Natural killer cell (primary cell): ENCODE results near the gene PRCD. TPM values are rescaled to one million over a fixed set of nuclear protein-coding genes. Genes with fewer than 3 reads are reported as not detected.
A peak's percentile ranks its signal among the peaks of the same experiment; 100 is the strongest.
"Not testable (repeated sequence)": the region's sequence is repeated elsewhere in the genome, so short reads cannot be mapped to it uniquely, and the experiment has no call there.

Experiments
- ATAC-seq, 3 donors: fragments of 150-1000 bp in 2 of 3; fragments of 200-7000 bp in 1 of 3; cut with Tn5 transposase; 1 replicate in 1 of 3; 2 replicates in 2 of 3; pipeline ENCODE4 v1.10.0; 2021; ENCODE audit warnings: mild to moderate bottlenecking in 2 of 3, moderate library complexity in 2 of 3
- DNase-seq, 2 donors: peaks; one replicate each; pipeline versions ENCODE4 v3.0.0 to v3.0.0-alpha.2; 2013 to 2021; ENCODE audit warnings: mixed read lengths in 1 of 2
- H3K27ac ChIP-seq: one replicate; pipeline ENCODE4 v1.5.1; 2013; ENCODE audit warnings: mild to moderate bottlenecking, low read length
- H3K27me3 ChIP-seq: one replicate; pipeline ENCODE4 v1.6.1; 2013; ENCODE audit warnings: low read length; ENCODE audit not compliant: control insufficient read depth, insufficient read depth
- H3K36me3 ChIP-seq: one replicate; pipeline ENCODE4 v1.6.1; 2013; ENCODE audit warnings: low read length; ENCODE audit not compliant: control insufficient read depth, insufficient read depth
- H3K4me1 ChIP-seq: one replicate; pipeline ENCODE4 v1.6.1; 2013; ENCODE audit warnings: low read length; ENCODE audit not compliant: control insufficient read depth, insufficient read depth
- H3K4me3 ChIP-seq: one replicate; pipeline ENCODE4 v1.5.1; 2013; ENCODE audit warnings: low read length
- H3K9me3 ChIP-seq: one replicate; pipeline ENCODE4 v1.6.1; 2013; ENCODE audit warnings: low read length; ENCODE audit not compliant: control insufficient read depth, insufficient read depth
- H3K27ac Mint-ChIP-seq, 2 donors: one replicate each; pipeline ENCODE4 v1.8.0; 2022; ENCODE audit warnings: mild to moderate bottlenecking in 2 of 2, mixed read lengths in 2 of 2, moderate library complexity in 1 of 2
- H3K27me3 Mint-ChIP-seq, 2 donors: one replicate each; pipeline ENCODE4 v1.8.0; 2022; ENCODE audit warnings: low read depth in 2 of 2, mixed read lengths in 2 of 2
- H3K36me3 Mint-ChIP-seq: one replicate; pipeline ENCODE4 v1.8.0; 2022; ENCODE audit warnings: mixed read lengths
- H3K4me1 Mint-ChIP-seq, 2 donors: one replicate each; pipeline ENCODE4 v1.8.0; 2022; ENCODE audit warnings: mixed read lengths in 2 of 2
- H3K4me3 Mint-ChIP-seq: one replicate; pipeline ENCODE4 v1.8.0; 2022; ENCODE audit warnings: mild to moderate bottlenecking, moderate library complexity, mixed read lengths
- H3K9me3 Mint-ChIP-seq, 2 donors: one replicate each; pipeline ENCODE4 v1.8.0; 2022; ENCODE audit warnings: mixed read lengths in 2 of 2
- CTCF ChIP-seq: fragments of 200-600 bp; IDR thresholded peaks from one replicate; pipeline ENCODE4 v1.8.0; 2022; ENCODE audit warnings: antibody characterized with exemption
- WGBS: methylation state at CpG from one replicate; pipeline ENCODE4 v1.1.7; 2013; ENCODE audit warnings: missing lambda C conversion rate; ENCODE audit not compliant: insufficient coverage; 5-methylcytosine and 5-hydroxymethylcytosine counted together
- intact Hi-C: fragments of 100-400 bp; cut with micrococcal nuclease; formaldehyde crosslinking; loops from one replicate; pipeline ENCODE4 v1.14.2; 2022
- total RNA-seq, 4 donors: library from RNA; stranded (reverse); fragments of 120-200 nt in 1 of 4; gene quantifications; one replicate each; pipeline versions ENCODE4 v1.2.3 to v1.2.4, GENCODE V29; 2013 to 2022

The PRCD gene
- total RNA-seq, 3 donors from 2014 or later (not counting 1 experiment from before 2014, with no cell fraction given) = 0.77 to 1.1 (median 0.82) TPM

- H3K36me3 Mint-ChIP-seq = no peaks in the 10 kb centered on the region
- H3K27ac Mint-ChIP-seq = peak overlapping the region in 1 of 2 donors; percentile 44
- intact Hi-C loops = no loop called here
- H3K27me3 ChIP-seq = peaks cover 9% of the 10 kb centered on the region
- no peak for ATAC-seq
- H3K4me3 ChIP-seq = no peak overlapping the region
- no peaks in the 10 kb centered on the region for H3K9me3 Mint-ChIP-seq
- no peaks in the 10 kb centered on the region for H3K36me3 ChIP-seq
- WGBS = 97% methylated on average over 8 of the region's 8 CpGs
- DNase-seq = no peak
- peaks cover 0 to 16% of the 10 kb centered on the region in 2 donors for H3K27me3 Mint-ChIP-seq
- H3K4me1 ChIP-seq = peaks cover 43% of the 10 kb centered on the region
- TF ChIP-seq CTCF = no peak
- no peak overlapping the region for H3K27ac ChIP-seq
- no peaks in the 10 kb centered on the region for H3K9me3 ChIP-seq
- H3K4me3 Mint-ChIP-seq = peak overlapping the region; percentile 36
- H3K4me1 Mint-ChIP-seq = peaks cover 9 to 23% of the 10 kb centered on the region in 2 donors
Observed at GRCh38 chr17:76532072-76532651, 7.7 kb upstream of the PRCD start.

- H3K27ac Mint-ChIP-seq, H3K4me3 ChIP-seq, H3K9me3 ChIP-seq, H3K4me3 Mint-ChIP-seq, H3K27ac ChIP-seq, intact Hi-C loops, ATAC-seq, H3K9me3 Mint-ChIP-seq, H3K36me3 ChIP-seq, H3K4me1 Mint-ChIP-seq, DNase-seq, H3K36me3 Mint-ChIP-seq: not testable (repeated sequence)
- peaks cover 30% of the 10 kb centered on the region for H3K4me1 ChIP-seq
- H3K27me3 ChIP-seq = peaks cover 15% of the 10 kb centered on the region
- peaks cover under 1 to 21% of the 10 kb centered on the region in 2 donors for H3K27me3 Mint-ChIP-seq
- WGBS = 94% methylated on average over 7 of the region's 9 CpGs
Observed at GRCh38 chr17:76533640-76534359, 6.0 kb upstream of the PRCD start.

DNA sequence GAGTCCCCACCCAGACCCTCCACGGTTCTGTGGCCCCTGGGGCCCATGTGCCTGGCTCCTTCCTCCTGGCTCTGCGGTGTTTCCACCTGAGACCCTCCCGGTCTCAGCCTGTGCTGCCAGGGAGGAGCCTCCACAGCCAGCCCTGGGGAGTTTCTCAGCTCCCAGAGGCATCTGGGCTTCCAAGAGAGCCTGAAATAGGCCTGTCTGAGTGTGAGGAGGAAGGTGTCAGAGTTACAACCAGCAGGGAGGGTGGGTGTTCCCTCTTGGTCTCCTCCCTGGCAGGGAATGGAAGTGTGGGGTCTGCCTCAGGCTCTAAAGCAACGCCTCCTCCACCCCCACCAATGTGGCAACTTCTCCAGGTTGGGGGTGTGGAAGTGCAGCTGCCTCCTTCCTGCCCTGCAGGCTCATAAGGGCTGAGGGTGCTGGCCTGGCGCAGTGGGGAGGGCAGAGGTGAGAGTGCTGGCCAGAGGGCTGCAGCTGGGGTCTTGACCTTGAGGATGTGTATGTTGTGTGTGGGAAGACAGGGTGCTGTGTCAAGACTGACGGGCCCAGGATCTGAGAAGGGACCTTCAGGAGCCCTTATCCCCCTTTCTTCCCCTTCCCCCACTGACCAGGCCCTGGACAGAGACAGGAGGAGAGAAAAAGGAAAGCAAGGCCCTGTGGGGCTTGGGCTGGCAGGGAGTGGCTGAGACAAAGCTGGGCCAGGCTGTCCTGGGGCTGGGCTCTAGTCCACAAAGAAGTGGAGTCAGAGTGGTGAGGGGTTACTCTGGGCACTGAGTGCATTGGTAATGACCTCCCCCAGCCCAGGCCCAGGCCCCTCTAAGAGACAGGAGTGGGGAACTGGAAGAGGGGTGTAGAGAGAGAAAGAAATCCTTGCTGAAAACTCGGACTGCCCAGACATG lies 4.8 kb upstream of the PRCD start:
- ATAC-seq (no peak), DNase-seq (no peak)
- no peaks in the 10 kb centered on the region for H3K36me3 Mint-ChIP-seq
- peaks cover 11 to 29% of the 10 kb centered on the region in 2 donors for H3K27me3 Mint-ChIP-seq
- TF ChIP-seq CTCF = no peak
- H3K27ac Mint-ChIP-seq = no peak overlapping the region
- peaks cover 21% of the 10 kb centered on the region for H3K27me3 ChIP-seq
- H3K4me1 Mint-ChIP-seq = peaks cover 0 to 6% of the 10 kb centered on the region in 2 donors
- no peaks in the 10 kb centered on the region for H3K36me3 ChIP-seq
- H3K9me3 Mint-ChIP-seq = no peaks in the 10 kb centered on the region
- H3K9me3 ChIP-seq = no peaks in the 10 kb centered on the region
- no peak overlapping the region for H3K4me3 ChIP-seq
- H3K27ac ChIP-seq = no peak overlapping the region
- no peak overlapping the region for H3K4me3 Mint-ChIP-seq
- H3K4me1 ChIP-seq = peaks cover 18% of the 10 kb centered on the region
- WGBS = 69% methylated on average over 5 of the region's 7 CpGs
- intact Hi-C loops = no loop called here
